Adrenal gland (tissue), 12 donors: ENCODE results near the gene PPP2R2C. TPM values are rescaled to one million over a fixed set of nuclear protein-coding genes. Genes with fewer than 3 reads are reported as not detected.
A peak's percentile ranks its signal among the peaks of the same experiment; 100 is the strongest.

Experiments
- DNase-seq, 7 donors: peaks; one replicate each; pipeline ENCODE4 v3.0.0-alpha.2; 2019 to 2020
- H3K27ac ChIP-seq, 5 donors: fragments of 200-600 bp; sonication (generic) in 4 of 5; 1 replicate in 3 of 5; 2 replicates in 2 of 5; pipeline versions ENCODE4 v1.5.1 to v1.8.0; 2016 to 2020; ENCODE audit warnings: mild to moderate bottlenecking in 1 of 5
- H3K27me3 ChIP-seq: fragments of 200-600 bp; 2 replicates; pipeline ENCODE4 v1.8.0; 2021
- H3K36me3 ChIP-seq, 2 donors: fragments of 200-600 bp; replicated peaks in 1 of 2; 1 replicate in 1 of 2; 2 replicates in 1 of 2; pipeline versions ENCODE4 v1.5.1 to v1.8.0; 2018 to 2022
- H3K4me1 ChIP-seq, 2 donors: fragments of 200-600 bp; replicated peaks in 1 of 2; 1 replicate in 1 of 2; 2 replicates in 1 of 2; pipeline versions ENCODE4 v1.5.1 to v1.8.0; 2018 to 2021
- H3K4me3 ChIP-seq, 4 donors: fragments of 200-600 bp; sonication (generic) in 3 of 4; one replicate each; pipeline ENCODE4 v1.5.1; 2016 to 2018
- H3K9me3 ChIP-seq, 3 donors: fragments of 200-600 bp; sonication (generic) in 1 of 3; replicated peaks in 1 of 3; 1 replicate in 2 of 3; 2 replicates in 1 of 3; pipeline versions ENCODE4 v1.5.1 to v1.8.0; 2016 to 2021
- CTCF ChIP-seq, 6 experiments: fragments of 450-650 bp in 4 of 6; fragments of 200-600 bp in 2 of 6; sonication (generic) in 1 of 6; IDR thresholded peaks; 1 replicate in 5 of 6; 2 replicates in 1 of 6; pipeline versions ENCODE4 v1.5.1 to v1.8.0; 2016 to 2021; ENCODE audit warnings: antibody characterized with exemption in 6 of 6, mild to moderate bottlenecking in 2 of 6, moderate library complexity in 1 of 6
- POLR2A ChIP-seq, 2 donors: fragments of 450-650 bp; IDR thresholded peaks; one replicate each; pipeline ENCODE4 v1.6.1; 2017; ENCODE audit warnings: antibody characterized with exemption in 2 of 2, mild to moderate bottlenecking in 2 of 2, moderate library complexity in 1 of 2
- WGBS, 4 donors: extraction: QIAGEN DNeasy Blood & Tissue Kit in 2 of 4; methylation state at CpG; one replicate each; pipeline versions ENCODE4 v1.1.5 to v1.1.7; 2013 to 2017; 5-methylcytosine and 5-hydroxymethylcytosine counted together
- intact Hi-C, 2 donors: fragments of 100-400 bp; cut with DNase I; formaldehyde crosslinking; loops; one replicate each; pipeline versions ENCODE4 v1.14.1 to v1.15.0; 2022 to 2023
- polyA plus RNA-seq, 3 donors: library from polyadenylated mRNA; stranded (reverse); fragments of 200-250 nt in 2 of 3; fragments of 350-450 nt in 1 of 3; fragmentation: Illumina TruSeq in 1 of 3; extraction: RNeasy Lipid Tissue Mini Kit (QIAGEN cat#74804) in 1 of 3; gene quantifications; one replicate each; pipeline ENCODE4 v1.2.3, GENCODE V29; 2013 to 2014
- total RNA-seq, 9 donors: library from RNA; depleted of rRNA in 4 of 9; stranded (reverse); fragments of >200 nt in 4 of 9; fragments of 120-200 nt in 1 of 9; fragmentation: NEBNext Ultra II Directional in 1 of 9; extraction: Animal tissue kit (Norgen Biotek cat#: 25700) in 1 of 9; gene quantifications; one replicate each; pipeline versions ENCODE4 v1.1.0 to v1.2.4, GENCODE V29; 2013 to 2023
- donor health status: healthy with polysubstance abuse.
- donor health status: Bipolar disorder and iron deficiency.
- donor health status: DM: yes; HTN: yes; CAD: no.
- donor health status: DM: no; HTN: no; CAD: no.
- donor health status: DM: no; HTN: no; CAD: no.
- donor health status: DM: yes; HTN: yes; CAD: no.

Gene PPP2R2C
- total and polyA plus RNA-seq, 12 donors: 0.17 to 7.2 (median 2.0) TPM; not detected in 3

GRCh38 chr4:6345096-6345830, 127.2 kb downstream of the PPP2R2C start:
- no peak for DNase-seq

GRCh38 chr4:6343939-6344408, 128.4 kb downstream of the PPP2R2C start:
- WGBS, 4 donors: 44 to 49% (median 46%) methylated on average over 8 to 11 of the region's 11 CpGs
- peak; percentile 31 to 73 (median 53) for DNase-seq

More at GRCh38 chr4:6345096-6345830, 127.2 kb downstream of the PPP2R2C start:
- Histone ChIP-seq H3K9me3 (no peaks in the 10 kb centered on the region), H3K4me1 (no peaks in the 10 kb centered on the region), H3K27me3 (peaks cover 5% of the 10 kb centered on the region), H3K27ac (no peak overlapping the region), H3K4me3 (no peak overlapping the region), H3K36me3 (no peaks in the 10 kb centered on the region)
- intact Hi-C loops: no loop called here
- WGBS, 4 donors: 78 to 89% (median 78%) methylated on average over 26 to 27 of the region's 27 CpGs
- TF ChIP-seq POLR2A (IDR thresholded peaks at IDR 0.05) (no peak), CTCF (IDR thresholded peaks at IDR 0.05) (no peak)

GRCh38 chr4:6342530-6343293, 129.7 kb downstream of the PPP2R2C start:
- intact Hi-C loops: no loop called here
- H3K4me3 ChIP-seq: no peak overlapping the region
- peak overlapping the region in 1 of 5 donors; percentile 35 for H3K27ac ChIP-seq
- H3K9me3 ChIP-seq: no peaks in the 10 kb centered on the region
- WGBS, 4 donors: 65 to 74% (median 68%) methylated on average over 18 to 23 of the region's 23 CpGs
- H3K27me3 ChIP-seq: peaks cover 11% of the 10 kb centered on the region
- no peaks in the 10 kb centered on the region for H3K4me1 ChIP-seq
- H3K36me3 ChIP-seq: no peaks in the 10 kb centered on the region
- TF ChIP-seq POLR2A (IDR thresholded peaks at IDR 0.05) (no peak), CTCF (IDR thresholded peaks at IDR 0.05) (no peak)
- DNase-seq: peak in 4 of 7 donors; percentile 23 to 87 (median 42)

More at GRCh38 chr4:6343939-6344408, 128.4 kb downstream of the PPP2R2C start:
- Histone ChIP-seq H3K27ac (no peak overlapping the region), H3K4me3 (no peak overlapping the region), H3K4me1 (no peaks in the 10 kb centered on the region), H3K9me3 (no peaks in the 10 kb centered on the region), H3K27me3 (peaks cover 5% of the 10 kb centered on the region), H3K36me3 (no peaks in the 10 kb centered on the region)
- no peak for TF ChIP-seq POLR2A (IDR thresholded peaks at IDR 0.05)
- peak in 1 of 6 experiments; percentile 10 for TF ChIP-seq CTCF (IDR thresholded peaks at IDR 0.05)
- intact Hi-C loops: no loop called here

GRCh38 chr4:6341696-6342095, 130.7 kb downstream of the PPP2R2C start:
- intact Hi-C loops: no loop called here
- Histone ChIP-seq H3K4me1 (no peaks in the 10 kb centered on the region), H3K36me3 (no peaks in the 10 kb centered on the region), H3K27me3 (peaks cover 11% of the 10 kb centered on the region), H3K4me3 (no peak overlapping the region), H3K27ac (no peak overlapping the region), H3K9me3 (no peaks in the 10 kb centered on the region)
- no peak for DNase-seq
- TF ChIP-seq CTCF (IDR thresholded peaks at IDR 0.05) (no peak), POLR2A (IDR thresholded peaks at IDR 0.05) (no peak)
- WGBS, 4 donors: 73 to 83% (median 74%) methylated on average over 6 of the region's 6 CpGs
